PFSK-1 (cell line): ENCODE measurements around the gene EML2.

Experiments used
- POLR2AphosphoS5 ChIP-seq: IDR thresholded peaks from 2 replicates; pipeline ENCODE4 v1.6.1; 2012; ENCODE audit warnings: low read depth, mild to moderate bottlenecking, control low read depth, low read length, moderate library complexity
- SIN3A ChIP-seq: IDR thresholded peaks from 2 replicates; pipeline ENCODE4 v1.6.1; 2012; ENCODE audit warnings: mild to moderate bottlenecking, low read length, moderate library complexity, borderline replicate concordance; ENCODE audit not compliant: insufficient read depth
- TAF1 ChIP-seq: IDR thresholded peaks from 2 replicates; pipeline ENCODE4 v1.6.1; 2012; ENCODE audit warnings: low read length, control low read depth, borderline replicate concordance; ENCODE audit not compliant: insufficient read depth

- TF ChIP-seq TAF1 (no peak), SIN3A (no peak), POLR2AphosphoS5 (no peak)
These were observed 38.8 kb downstream of the EML2 start for GRCh38 chr19:45600340-45600885.
